ENCODE results near the gene EBI3. TPM values are rescaled to one million over a fixed set of nuclear protein-coding genes. Genes with fewer than 3 reads are reported as not detected.

Gene EBI3
- total and polyA plus RNA-seq, 2 of the 8 experiments (the other 6 are each of a cell fraction or from before 2014, with no cell fraction given), result 0.99 to 8.4 TPM

DNA sequence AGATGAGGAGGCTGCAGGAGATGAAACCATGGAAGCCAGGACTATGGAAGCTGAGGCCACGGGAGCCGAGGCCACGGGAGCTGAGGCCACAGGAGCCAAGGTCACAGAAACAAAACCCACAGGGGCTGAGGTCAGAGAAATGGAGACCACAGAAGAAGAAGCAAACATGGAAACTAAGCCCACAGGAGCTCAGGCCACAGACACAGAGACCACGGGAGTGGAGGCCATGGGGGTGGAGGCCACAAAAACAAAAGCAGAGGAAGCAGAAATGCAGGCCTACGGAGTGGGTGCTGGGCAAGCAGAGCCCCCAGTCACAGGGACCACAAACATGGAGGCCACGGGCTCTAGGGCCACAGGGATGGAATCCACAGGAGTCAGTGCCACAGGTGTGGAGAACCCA lies 12.5 kb upstream of the EBI3 start:
- Histone ChIP-seq H4K8ac (ENCODE audit: extremely low read depth, insufficient read depth, low read length) (peak overlapping the region; percentile 28; the same call in 1 of the 2 replicates), H2BK20ac (ENCODE audit: low read length) (no peak overlapping the region), H2BK12ac (ENCODE audit: low read depth, low read length) (no peak overlapping the region), H2AK5ac (ENCODE audit: low read depth, low read length) (no peak overlapping the region), H3K4me2 (ENCODE audit: insufficient read depth in 1 of 2, low read depth in 2 of 2, low read length in 2 of 2) (no peak overlapping the region), H3K79me1 (ENCODE audit: low read depth, low read length) (no peaks in the 10 kb centered on the region), H3K56ac (replicated peaks; ENCODE audit: insufficient read length, low read depth, low read length) (no peak overlapping the region), H4K91ac (replicated peaks; ENCODE audit: insufficient read length, low read length) (no peak overlapping the region), H3K79me2 (ENCODE audit: control insufficient read depth in 1 of 2, insufficient read depth in 2 of 2, low read length in 2 of 2) (no peaks in the 10 kb centered on the region), H3K4ac (replicated peaks; ENCODE audit: insufficient read length, low read depth, low read length) (no peak overlapping the region), H3K9ac (replicated peaks in 1 of 4; ENCODE audit: extremely low read depth in 1 of 4, low read depth in 3 of 4, low read length in 3 of 4) (no peak overlapping the region), H2AFZ (ENCODE audit: low read length) (no peak overlapping the region), H2BK15ac (ENCODE audit: low read length) (no peak overlapping the region), H3K14ac (ENCODE audit: insufficient read length) (no peak overlapping the region), H3K27me3 (replicated peaks in 1 of 4; ENCODE audit: control insufficient read depth in 3 of 4, extremely low read depth in 1 of 4, insufficient read depth in 3 of 4, low read length in 3 of 4) (no peaks in the 10 kb centered on the region), H3K27ac (ENCODE audit: low read depth, low read length) (no peak overlapping the region), H3K23me2 (ENCODE audit: low read depth, low read length) (no peaks in the 10 kb centered on the region), H3K9me3 (ENCODE audit: insufficient read depth in 2 of 2, low read depth in 1 of 2, low read length in 1 of 2) (peaks cover 0 to 2% of the 10 kb centered on the region in 2 experiments; a peak in 1 of 4 replicates), H2BK5ac (ENCODE audit: low read depth, low read length) (no peak overlapping the region), H2BK120ac (replicated peaks; ENCODE audit: low read depth, low read length) (no peak overlapping the region), H3K23ac (ENCODE audit: insufficient read length) (no peak overlapping the region), H4K20me1 (replicated peaks in 1 of 2; ENCODE audit: control insufficient read depth in 1 of 2, insufficient read depth in 2 of 2, low read length in 2 of 2) (peaks cover 2% of the 10 kb centered on the region in 2 experiments), H3K4me1 (replicated peaks in 1 of 4; ENCODE audit: control insufficient read depth in 3 of 4, insufficient read depth in 4 of 4, low read length in 3 of 4) (no peaks in the 10 kb centered on the region), H3K36me3 (ENCODE audit: control insufficient read depth in 2 of 4, insufficient read depth in 4 of 4, low read length in 3 of 4) (peaks cover 0 to 7% (median 2%) of the 10 kb centered on the region in 4 experiments; a peak in 4 of 8 replicates), H3K4me3 (ENCODE audit: extremely low read depth in 1 of 4, insufficient read depth in 2 of 4, low read depth in 3 of 4, low read length in 4 of 4) (no peak overlapping the region), H3K18ac (ENCODE audit: extremely low read depth, low read length) (no peak overlapping the region), H4K5ac (ENCODE audit: insufficient read length, low read depth, low read length) (no peak overlapping the region)
- ChIA-PET POLR2A (ENCODE audit: partially characterized antibody) (interaction anchor here (1.4 to 2.4 kb wide), 3 partner anchors 9 to 266 kb away, joined by 3 to 6 read pairs (median 5); no protein-coding TSS in a partner anchor), CTCF (ENCODE audit: partially characterized antibody) (interaction anchor here (1.2 kb wide), 1 partner anchor 9 kb away, joined by 3 read pairs; no protein-coding TSS in a partner anchor)
- DNase-seq (ENCODE audit: low read depth in 1 of 2, low spot score in 2 of 2), result no peak
- 91% methylated on average over 6 of the region's 6 CpGs; no CpG with 5 or more reads in 1 of the 2 experiments for WGBS, 2 experiments (ENCODE audit: extremely low coverage in 1 of 2, insufficient coverage in 1 of 2, insufficient read length in 1 of 2, insufficient replicate concordance in 2 of 2, low coverage in 1 of 2, low lambda C conversion rate in 2 of 2, missing lambda C conversion rate in 1 of 2)
- no peak for FAIRE-seq
- TF ChIP-seq EGR1 (IDR thresholded peaks at IDR 0.05; ENCODE audit: borderline replicate concordance, low read depth, low read length), result peak; percentile 100
- no peak for TF ChIP-seq GTF2F1 (IDR thresholded peaks at IDR 0.05; ENCODE audit: borderline replicate concordance, low read depth, low read length)
- TF ChIP-seq SIN3A (conservative IDR thresholded peaks at IDR 0.05 in 1 of 2, IDR thresholded peaks at IDR 0.05 in 1 of 2; ENCODE audit: low read depth in 1 of 2, low read length in 2 of 2), result no peak
- TF ChIP-seq POLR2A (IDR thresholded peaks at IDR 0.05; ENCODE audit: control extremely low read depth in 1 of 2, low read depth in 2 of 2, low read length in 2 of 2), result no peak
- TF ChIP-seq FOSL1 (IDR thresholded peaks at IDR 0.05; ENCODE audit: insufficient read depth, low read depth, low read length), result peak; percentile 88; the same call in 1 of the 2 replicates
- TF ChIP-seq RFX5 (IDR thresholded peaks at IDR 0.05; ENCODE audit: borderline replicate concordance, low read depth, low read length), result no peak
- no peak for TF ChIP-seq SUZ12 (IDR thresholded peaks at IDR 0.05; ENCODE audit: low read length)

Data from H1 (cell line).